Left cardiac atrium (tissue), 2 donors: ENCODE measurements around the gene PEX16. TPM values are rescaled to one million over a fixed set of nuclear protein-coding genes. Genes with fewer than 3 reads are reported as not detected.

Experiments used
- total RNA-seq, 2 donors: library from RNA; stranded (reverse); fragmentation: NEBNext Ultra II Directional; extraction: Animal tissue kit (Norgen Biotek cat#: 25700); gene quantifications; one replicate each; pipeline ENCODE4 v1.2.1, GENCODE V29; 2021
- donor health status: DM: no; HTN: yes; CAD: no; lungs with severe emphysema.
- donor health status: DM: yes; HTN: yes; CAD: no.

Gene PEX16
- total RNA-seq, 2 donors from 2014 or later, result 13.6 to 18.4 TPM

Other genes starting within 250 kb of the PEX16 start
- gene SLC35C1, start 112.7 kb downstream of the PEX16 start, total RNA-seq, result 10 to 100 TPM; 12.4 to 13.3 TPM
- 10 to 100 TPM; 59.2 to 62.9 TPM for gene CRY2, start 70.4 kb downstream of the PEX16 start, total RNA-seq
- 1 to 10 TPM; 5.0 to 6.9 TPM for gene MAPK8IP1, start 32.2 kb downstream of the PEX16 start, total RNA-seq
- under 1 TPM; 0.47 to 0.50 TPM for gene FREY1, start 10.6 kb downstream of the PEX16 start, total RNA-seq
- gene LARGE2, start 4.8 kb upstream of the PEX16 start, total RNA-seq, result under 1 TPM; 0.32 to 0.50 TPM
- gene PHF21A, start 203.6 kb upstream of the PEX16 start, total RNA-seq, result 10 to 100 TPM; 39.7 to 40.4 TPM